ENCODE results near the gene KRT4. TPM values are rescaled to one million over a fixed set of nuclear protein-coding genes. Genes with fewer than 3 reads are reported as not detected.

KRT4 gene
- total RNA-seq, 4 donors from 2014 or later, result not detected

DNA sequence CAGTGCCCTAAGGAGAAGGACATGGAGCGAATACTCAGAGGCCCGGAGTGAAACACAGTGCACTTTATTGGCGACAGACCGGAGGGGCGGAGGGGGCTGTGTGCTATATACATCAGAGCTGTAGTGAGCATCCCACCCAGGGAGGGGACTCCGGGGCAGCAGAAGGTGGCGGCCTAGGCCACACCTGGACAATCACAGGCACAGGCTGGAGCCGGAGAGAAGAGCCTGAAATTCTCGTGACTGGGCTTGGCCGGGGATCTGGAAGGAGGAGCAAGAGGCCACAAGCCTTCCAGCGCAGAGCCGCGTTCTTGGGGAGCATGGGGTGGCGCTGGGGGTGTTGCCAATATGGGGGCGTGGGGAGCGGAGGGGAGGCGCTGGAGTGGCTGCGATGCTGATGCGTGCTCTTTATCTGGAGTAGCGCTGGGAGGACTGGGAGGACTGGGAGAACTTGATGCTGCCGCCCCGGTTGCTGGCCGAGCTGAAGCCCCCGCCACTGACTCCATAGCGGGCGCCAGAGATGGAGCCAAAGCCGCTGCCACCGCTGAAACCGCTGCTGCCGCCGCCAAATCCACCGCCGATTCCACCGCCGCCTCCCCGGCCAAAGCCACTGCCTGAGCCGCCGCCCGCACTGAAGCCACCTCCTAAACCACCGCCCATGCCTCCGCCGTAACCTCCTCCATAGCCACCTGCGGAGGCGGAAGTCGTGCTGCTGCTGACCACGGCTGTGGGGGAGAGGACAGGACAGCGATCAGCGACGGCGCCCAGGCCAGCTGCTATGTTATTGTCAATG is 24.1 kb downstream of the KRT4 start:
- Histone ChIP-seq H3K27me3 (peaks cover 0 to 32% of the 10 kb centered on the region in 2 donors), H3K9me3 (no peaks in the 10 kb centered on the region), H3K27ac (no peak overlapping the region), H3K4me3 (no peak overlapping the region), H3K4me1 (peaks cover 0 to 9% (median 0%) of the 10 kb centered on the region in 4 donors), H3K36me3 (no peaks in the 10 kb centered on the region)
- TF ChIP-seq EP300 (IDR thresholded peaks at IDR 0.05), result no peak
- TF ChIP-seq CTCF (IDR thresholded peaks at IDR 0.05), result no peak
- no peak for TF ChIP-seq POLR2A (IDR thresholded peaks at IDR 0.05)
- DNase-seq (ENCODE audit: low spot score in 2 of 2), result no peak
- 23 to 48% methylated on average over 12 to 44 of the region's 50 CpGs for WGBS, 2 donors

GRCh38 chr12:52788876-52789636 is 24.9 kb downstream of the KRT4 start:
- DNase-seq (ENCODE audit: low spot score in 2 of 2), result no peak
- Histone ChIP-seq H3K4me3 (no peak overlapping the region), H3K27me3 (peaks cover 0 to 32% of the 10 kb centered on the region in 2 donors), H3K9me3 (no peaks in the 10 kb centered on the region), H3K27ac (no peak overlapping the region), H3K36me3 (no peaks in the 10 kb centered on the region), H3K4me1 (peaks cover 0 to 9% (median 0%) of the 10 kb centered on the region in 4 donors)
- WGBS, 2 donors, result 89 to 92% methylated on average over 11 of the region's 11 CpGs
- no peak for TF ChIP-seq CTCF (IDR thresholded peaks at IDR 0.05)
- no peak for TF ChIP-seq EP300 (IDR thresholded peaks at IDR 0.05)
- no peak for TF ChIP-seq POLR2A (IDR thresholded peaks at IDR 0.05)

DNA sequence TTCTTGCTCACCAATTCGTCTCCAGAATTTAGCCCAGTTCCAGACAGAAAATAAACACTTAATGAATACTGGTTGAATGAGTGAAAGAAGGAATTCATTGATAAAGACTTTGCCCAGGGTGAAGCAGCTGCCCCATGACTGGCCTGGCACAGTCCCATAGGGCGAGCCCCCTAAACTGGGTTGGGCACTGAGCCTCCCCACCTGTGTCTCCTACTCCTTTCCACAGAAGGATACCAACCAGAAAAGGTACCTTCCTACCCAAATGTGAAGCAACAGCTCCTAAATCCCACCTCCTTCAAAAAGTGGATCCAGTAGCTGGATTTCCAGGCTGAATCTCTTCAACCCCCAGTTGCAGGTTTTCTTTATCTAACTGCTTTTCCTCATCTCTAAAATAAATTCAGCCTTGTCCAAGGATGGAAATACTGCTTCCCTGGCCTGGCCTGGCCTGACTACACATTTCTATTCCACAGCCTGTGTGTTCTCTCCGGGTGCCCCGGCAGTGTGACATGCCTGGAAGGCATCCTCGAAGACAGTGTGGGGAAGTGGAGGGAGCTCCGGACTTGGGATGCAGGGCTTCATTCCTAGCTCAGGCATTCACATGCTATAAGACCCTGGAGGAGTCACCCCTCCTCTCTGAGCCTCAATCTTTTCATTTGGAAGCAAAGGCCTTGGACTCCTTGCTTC is 25.6 kb downstream of the KRT4 start:
- 70 to 74% methylated on average over 6 of the region's 6 CpGs for WGBS, 2 donors
- no peak overlapping the region for H3K4me3 ChIP-seq
- H3K4me1 ChIP-seq, result peaks cover 0 to 9% (median 0%) of the 10 kb centered on the region in 4 donors
- peaks cover 0 to 32% of the 10 kb centered on the region in 2 donors for H3K27me3 ChIP-seq
- no peaks in the 10 kb centered on the region for H3K9me3 ChIP-seq
- DNase-seq (ENCODE audit: low spot score in 2 of 2), result no peak
- TF ChIP-seq POLR2A (IDR thresholded peaks at IDR 0.05), result no peak
- H3K27ac ChIP-seq, result no peak overlapping the region
- H3K36me3 ChIP-seq, result no peaks in the 10 kb centered on the region

DNA sequence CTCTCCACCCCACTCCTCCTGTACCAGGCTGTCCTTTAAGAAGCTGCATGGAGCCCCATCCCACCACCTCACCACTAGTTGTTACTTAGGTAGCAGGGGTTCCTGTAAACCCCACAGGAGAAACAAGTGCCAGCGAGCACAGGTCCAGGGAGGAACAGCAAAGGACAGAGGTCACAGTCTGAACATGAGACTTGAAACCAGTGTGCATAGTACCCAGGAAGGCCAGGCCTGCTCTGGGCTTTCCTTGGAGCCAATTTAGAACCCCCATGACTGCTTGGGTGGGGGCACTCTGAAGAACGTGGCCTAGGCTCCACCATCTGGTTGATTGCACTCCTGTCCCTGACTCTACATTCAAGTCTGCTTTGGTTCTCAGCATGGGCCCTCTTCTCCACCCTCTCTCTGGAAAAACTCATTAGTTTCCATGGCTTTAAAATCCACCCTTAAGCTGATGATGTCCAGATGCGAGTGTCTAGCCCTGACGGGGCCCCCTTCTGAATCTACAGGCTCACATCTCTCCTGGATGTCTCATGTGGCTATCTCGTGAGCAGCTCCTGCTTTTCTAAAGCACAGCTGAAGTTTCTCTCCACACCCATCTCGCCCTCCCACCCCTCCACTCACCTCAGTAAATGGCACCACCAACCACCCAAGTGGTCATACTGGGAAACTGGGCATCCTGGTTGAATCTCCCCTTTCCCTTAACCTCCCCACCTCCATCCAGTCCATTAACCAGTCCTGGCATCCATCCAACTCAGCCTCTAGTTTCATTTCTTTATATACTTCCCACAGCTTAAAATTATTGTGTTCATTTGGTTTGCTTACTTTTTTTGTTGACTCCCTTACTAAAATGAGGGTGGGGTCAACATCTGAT is 26.4 kb downstream of the KRT4 start:
- no peak for DNase-seq (ENCODE audit: low spot score in 2 of 2)
- H3K27ac ChIP-seq, result no peak overlapping the region
- H3K4me3 ChIP-seq, result no peak overlapping the region
- no peaks in the 10 kb centered on the region for H3K36me3 ChIP-seq
- H3K4me1 ChIP-seq, result peaks cover 0 to 9% (median 0%) of the 10 kb centered on the region in 4 donors
- TF ChIP-seq CTCF (IDR thresholded peaks at IDR 0.05) (no peak), EP300 (IDR thresholded peaks at IDR 0.05) (no peak), POLR2A (IDR thresholded peaks at IDR 0.05) (no peak)
- H3K9me3 ChIP-seq, result no peaks in the 10 kb centered on the region
- H3K27me3 ChIP-seq, result peaks cover 0 to 32% of the 10 kb centered on the region in 2 donors
- WGBS, 2 donors, result 64 to 68% methylated on average over 6 of the region's 6 CpGs

- 82 to 89% methylated on average over 3 of the region's 3 CpGs for WGBS, 2 donors
- Histone ChIP-seq H3K27me3 (peaks cover 0 to 16% of the 10 kb centered on the region in 2 donors), H3K4me1 (peaks cover 0 to 3% (median 0%) of the 10 kb centered on the region in 4 donors), H3K4me3 (no peak overlapping the region), H3K27ac (no peak overlapping the region), H3K9me3 (no peaks in the 10 kb centered on the region), H3K36me3 (no peaks in the 10 kb centered on the region)
- no peak for DNase-seq (ENCODE audit: low spot score in 2 of 2)
- TF ChIP-seq CTCF (IDR thresholded peaks at IDR 0.05), result no peak
- no peak for TF ChIP-seq EP300 (IDR thresholded peaks at IDR 0.05)
These were observed 29.0 kb downstream of the KRT4 start for GRCh38 chr12:52784909-52785308.

Measured in tibial nerve (tissue), 4 donors.